Hematopoietic multipotent progenitor cell treated with erythropoietin and hydrocortisone succinate and interleukin-3 and kit ligand, for 17 days (in vitro differentiated cells): ENCODE measurements around the gene CCDC8.
"Not testable (repeated sequence)": the region's sequence is repeated elsewhere in the genome, so short reads cannot be mapped to it uniquely, and the experiment has no call there.

Experiments used
- DNase-seq: peaks from one replicate; pipeline ENCODE4 v3.0.0-alpha.2; 2015; ENCODE audit warnings: low spot score

Gene CCDC8

GRCh38 chr19:46383171-46383815 is 30.1 kb downstream of the CCDC8 start:
- DNase-seq = no peak

DNA sequence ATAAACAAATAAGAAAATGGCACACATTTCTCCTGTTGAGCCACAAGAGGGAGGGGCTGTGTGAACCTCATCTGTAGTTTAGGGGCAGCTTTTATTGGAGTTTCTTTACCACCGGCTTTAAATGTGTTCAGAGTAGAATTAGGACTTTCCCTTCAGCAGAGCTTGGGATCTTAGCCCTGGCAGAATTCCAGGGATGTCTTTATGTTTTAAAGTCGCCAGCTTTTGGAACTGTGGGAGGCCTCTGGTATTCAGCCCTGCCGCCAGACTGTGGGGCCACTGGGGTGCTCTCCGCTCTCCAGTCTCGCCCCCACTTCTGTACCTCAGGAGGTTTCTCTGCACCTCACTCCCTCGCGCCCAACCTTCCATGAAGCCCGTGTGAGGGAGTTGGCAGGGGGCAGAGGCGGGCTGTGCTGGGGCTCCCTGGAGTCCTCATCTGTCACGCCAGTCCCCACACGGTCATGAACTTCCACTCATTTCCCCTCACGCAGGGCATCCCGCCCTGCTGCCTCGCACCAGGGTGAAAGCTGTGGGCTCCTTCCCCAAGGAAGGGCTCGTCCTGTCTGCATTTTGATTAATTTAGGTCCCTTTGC is 31.5 kb downstream of the CCDC8 start:
- DNase-seq = no peak

GRCh38 chr19:46381346-46381745 is 32.0 kb downstream of the CCDC8 start:
- DNase-seq = no peak

- no peak for DNase-seq
Measured at GRCh38 chr19:46380690-46381089, 32.7 kb downstream of the CCDC8 start.

- DNase-seq = no peak
Measured at GRCh38 chr19:46378268-46378667, 35.1 kb downstream of the CCDC8 start.

GRCh38 chr19:46376241-46377153 is 36.9 kb downstream of the CCDC8 start:
- DNase-seq = no peak

GRCh38 chr19:46375476-46376067 is 37.8 kb downstream of the CCDC8 start:
- DNase-seq = not testable (repeated sequence)

- no peak for DNase-seq
Measured at GRCh38 chr19:46374536-46375475, 38.6 kb downstream of the CCDC8 start.

- peak; percentile 68 for DNase-seq
Measured at GRCh38 chr19:46373491-46374359, 39.6 kb downstream of the CCDC8 start.

- DNase-seq = no peak
Measured at GRCh38 chr19:46372901-46373490, 40.4 kb downstream of the CCDC8 start.

DNA sequence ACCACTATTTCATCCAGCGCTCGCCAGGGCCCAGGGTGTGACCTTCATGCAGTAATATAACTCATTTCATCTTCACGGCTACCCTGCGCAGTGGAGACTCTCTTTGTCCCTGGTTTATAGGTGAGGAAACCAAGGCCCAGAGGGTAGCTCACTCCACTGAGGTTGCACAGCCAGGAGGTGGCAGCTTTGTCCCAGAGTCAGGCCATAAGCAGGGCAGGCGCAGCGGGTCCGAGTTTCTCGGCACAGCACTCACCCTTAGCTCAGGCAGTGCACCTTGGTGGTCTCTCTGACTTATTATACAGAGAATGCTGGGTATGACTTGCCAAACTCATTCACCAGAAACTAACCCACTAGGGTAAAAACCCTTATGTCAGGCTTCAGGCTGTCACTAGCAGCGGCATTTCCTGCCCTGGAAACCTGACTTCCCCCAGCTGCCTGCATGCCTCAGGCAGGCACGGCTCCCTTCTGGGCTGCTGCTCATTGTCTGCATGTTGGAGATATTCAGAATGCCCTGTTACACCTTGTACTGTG is 41.9 kb downstream of the CCDC8 start:
- no peak for DNase-seq

DNA sequence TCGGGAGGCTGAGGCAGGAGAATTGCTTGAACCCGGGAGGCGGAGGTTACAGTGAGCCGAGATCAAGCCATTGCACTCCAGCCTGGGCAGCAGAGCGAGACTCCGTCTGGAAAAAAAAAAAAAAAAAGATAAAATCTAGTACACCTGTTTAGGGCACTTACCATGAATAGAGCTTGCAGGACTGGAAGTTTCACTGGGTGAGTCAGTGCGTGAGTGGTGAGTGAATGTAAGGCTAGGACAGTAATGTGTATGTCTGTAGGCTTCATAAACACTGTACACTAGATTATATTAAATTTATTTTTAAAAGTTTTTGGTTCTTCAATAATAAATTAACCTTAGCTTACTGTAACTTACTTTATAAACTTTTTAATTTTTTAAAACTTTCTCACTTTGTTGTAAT is 43.5 kb downstream of the CCDC8 start:
- DNase-seq = no peak

DNA sequence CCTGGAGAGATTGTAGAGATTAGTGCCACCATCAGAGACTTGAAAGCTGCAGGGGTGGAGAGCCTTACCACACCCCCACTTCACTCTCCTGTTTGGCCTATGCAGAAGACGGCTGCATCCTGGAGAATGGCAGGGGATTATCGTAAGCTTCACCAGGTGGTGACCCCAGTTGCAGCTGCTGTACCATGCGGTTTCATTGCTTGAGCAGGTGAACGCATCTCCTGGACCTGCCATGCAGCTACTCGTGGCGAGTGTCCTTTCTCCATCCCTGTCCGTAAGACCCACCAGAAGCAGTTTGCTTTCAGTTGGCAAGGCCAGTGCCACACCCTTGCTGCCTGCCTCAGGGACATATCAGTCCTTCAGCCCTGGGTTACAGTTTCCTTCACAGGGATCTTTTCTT is 45.2 kb downstream of the CCDC8 start:
- DNase-seq = no peak

GRCh38 chr19:46367426-46367825 is 45.9 kb downstream of the CCDC8 start:
- DNase-seq = no peak

DNA sequence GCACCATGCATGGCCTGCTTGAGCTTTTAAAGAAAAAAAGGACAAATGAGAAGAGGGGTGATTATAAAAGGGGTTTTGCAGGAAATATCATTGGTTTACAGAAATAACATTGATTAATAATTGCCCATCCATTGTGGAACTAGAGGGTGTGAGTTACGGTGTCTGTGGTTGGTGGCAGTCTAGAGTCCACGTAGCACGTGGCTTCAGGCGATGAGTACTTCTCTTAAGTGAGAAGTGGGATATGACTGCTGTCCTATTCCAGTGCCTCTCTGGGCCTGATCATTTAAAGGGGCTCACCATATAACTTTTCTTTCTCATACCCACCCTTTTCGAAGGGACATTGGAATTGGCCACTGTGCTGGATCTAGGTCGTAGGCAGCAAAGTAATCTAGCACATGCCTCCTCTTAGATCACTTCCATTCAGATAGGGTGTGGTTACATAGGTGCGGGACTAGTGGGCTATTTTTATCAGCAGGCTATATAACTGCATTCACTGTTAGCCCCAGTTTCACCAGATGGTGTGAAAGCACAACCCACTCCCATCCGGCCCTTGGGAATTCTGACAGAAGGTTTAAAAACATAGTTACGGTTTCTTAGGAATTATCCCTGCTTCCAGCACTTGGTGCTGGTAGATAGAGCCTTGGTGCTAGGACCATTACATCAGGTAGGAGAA is 46.6 kb downstream of the CCDC8 start:
- DNase-seq = no peak

- no peak for DNase-seq
Measured at GRCh38 chr19:46365561-46365960, 47.8 kb downstream of the CCDC8 start.

GRCh38 chr19:46364359-46364758 is 49.0 kb downstream of the CCDC8 start:
- no peak for DNase-seq

- no peak for DNase-seq
Measured at GRCh38 chr19:46361915-46362314, 51.4 kb downstream of the CCDC8 start.
